Hematopoietic multipotent progenitor cell treated with erythropoietin and hydrocortisone succinate and interleukin-3 and kit ligand, for 6 days (in vitro differentiated cells): Measurements from ENCODE around the gene CHD1L.
A peak's percentile ranks its signal among the peaks of the same experiment; 100 is the strongest.
"Not testable (repeated sequence)": the region's sequence is repeated elsewhere in the genome, so short reads cannot be mapped to it uniquely, and the experiment has no call there.

Source experiments
- DNase-seq: peaks from one replicate; pipeline ENCODE4 v3.0.0-alpha.2; 2015

Gene CHD1L

DNA sequence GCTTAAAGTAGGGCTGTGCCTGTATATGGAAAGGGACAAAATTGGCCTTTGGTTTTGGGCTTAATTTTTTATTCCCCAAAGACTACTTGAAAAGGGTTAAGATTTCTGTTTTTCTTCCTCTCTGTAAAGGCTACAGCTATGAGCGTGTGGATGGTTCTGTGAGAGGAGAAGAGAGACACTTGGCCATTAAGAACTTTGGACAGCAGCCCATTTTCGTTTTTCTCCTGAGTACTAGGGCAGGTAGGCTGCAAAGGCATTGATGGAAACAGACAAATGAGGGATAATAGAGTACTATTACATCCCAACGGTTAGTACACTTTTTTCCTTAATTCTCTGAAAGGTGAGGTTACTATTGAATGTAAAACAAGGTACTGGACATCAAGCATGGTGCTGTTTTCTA lies 29.6 kb downstream of the CHD1L start:
- no peak for DNase-seq

- DNase-seq = peak; percentile 90
Observed at GRCh38 chr1:147273409-147274336, 31.2 kb downstream of the CHD1L start.

DNA sequence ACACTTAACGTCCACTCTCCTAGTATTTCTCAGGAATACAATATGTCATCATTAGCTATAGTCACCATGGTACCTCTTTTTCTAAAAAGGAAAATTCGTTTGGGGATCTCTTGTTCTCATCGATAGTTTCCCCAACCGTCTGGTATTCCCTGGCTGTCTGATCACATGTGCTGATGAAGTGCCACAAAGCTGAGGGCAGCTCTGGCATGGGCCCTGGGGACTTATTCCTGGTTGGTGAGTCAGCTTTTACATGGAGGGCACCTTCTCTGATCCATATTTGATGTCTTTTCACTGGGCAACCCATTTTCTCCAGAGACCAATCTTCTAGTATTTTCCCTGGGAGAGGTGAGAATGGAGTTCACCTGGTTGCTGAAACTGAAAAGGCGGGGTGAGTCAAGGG lies 39.5 kb downstream of the CHD1L start:
- DNase-seq = no peak

DNA sequence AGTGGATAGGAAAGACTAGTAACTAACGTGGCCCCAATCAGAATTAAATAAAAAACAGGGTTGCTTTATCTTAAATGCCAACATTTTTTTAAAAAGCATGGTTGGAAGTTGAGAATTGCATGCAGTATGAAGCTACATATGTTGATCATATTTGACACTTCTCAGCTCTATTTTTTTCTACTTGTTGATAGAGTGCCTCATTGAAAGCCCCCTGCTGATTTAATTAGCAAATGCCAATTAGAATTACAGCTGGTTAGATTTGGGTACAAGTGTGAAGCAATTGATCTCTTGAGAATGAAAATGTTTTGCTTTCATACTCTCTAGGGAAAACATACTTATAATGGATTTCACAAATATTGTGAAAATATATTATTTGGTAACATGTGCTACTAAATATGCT lies 40.5 kb downstream of the CHD1L start:
- no peak for DNase-seq

- no peak for DNase-seq
Observed at GRCh38 chr1:147287133-147287865, 44.8 kb downstream of the CHD1L start.

- no peak for DNase-seq
Observed at GRCh38 chr1:147292012-147292411, 49.5 kb downstream of the CHD1L start.

GRCh38 chr1:147292631-147293251 lies 50.3 kb downstream of the CHD1L start:
- no peak for DNase-seq

- no peak for DNase-seq
Observed at GRCh38 chr1:147297438-147297837, 55.0 kb downstream of the CHD1L start.

GRCh38 chr1:147305803-147306202 lies 63.3 kb downstream of the CHD1L start:
- not testable (repeated sequence) for DNase-seq

- DNase-seq = no peak
Observed at GRCh38 chr1:147316968-147317367, 74.5 kb downstream of the CHD1L start.

GRCh38 chr1:147326933-147327687 lies 84.6 kb downstream of the CHD1L start:
- DNase-seq = not testable (repeated sequence)

GRCh38 chr1:147334292-147334691 lies 91.8 kb downstream of the CHD1L start:
- DNase-seq = no peak

DNA sequence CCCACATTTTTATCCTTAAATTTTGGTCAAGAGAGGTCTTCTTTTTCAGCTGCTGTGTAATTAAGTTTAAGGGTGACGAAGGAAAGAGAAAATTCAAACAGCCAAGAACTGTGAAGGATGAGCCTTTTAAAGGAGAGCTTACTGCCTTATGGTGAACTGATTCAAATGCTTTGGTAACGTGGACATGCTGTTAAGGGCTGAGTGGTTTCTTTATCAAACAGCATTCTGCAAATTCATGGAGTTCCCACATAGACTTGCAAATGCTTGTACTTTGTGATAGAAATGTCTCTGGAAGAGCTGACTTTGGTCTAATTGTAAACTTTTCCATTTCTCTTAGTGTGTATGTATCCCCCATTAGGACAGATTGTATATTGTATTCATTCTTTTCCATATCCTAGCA lies 93.8 kb downstream of the CHD1L start:
- DNase-seq = no peak

DNA sequence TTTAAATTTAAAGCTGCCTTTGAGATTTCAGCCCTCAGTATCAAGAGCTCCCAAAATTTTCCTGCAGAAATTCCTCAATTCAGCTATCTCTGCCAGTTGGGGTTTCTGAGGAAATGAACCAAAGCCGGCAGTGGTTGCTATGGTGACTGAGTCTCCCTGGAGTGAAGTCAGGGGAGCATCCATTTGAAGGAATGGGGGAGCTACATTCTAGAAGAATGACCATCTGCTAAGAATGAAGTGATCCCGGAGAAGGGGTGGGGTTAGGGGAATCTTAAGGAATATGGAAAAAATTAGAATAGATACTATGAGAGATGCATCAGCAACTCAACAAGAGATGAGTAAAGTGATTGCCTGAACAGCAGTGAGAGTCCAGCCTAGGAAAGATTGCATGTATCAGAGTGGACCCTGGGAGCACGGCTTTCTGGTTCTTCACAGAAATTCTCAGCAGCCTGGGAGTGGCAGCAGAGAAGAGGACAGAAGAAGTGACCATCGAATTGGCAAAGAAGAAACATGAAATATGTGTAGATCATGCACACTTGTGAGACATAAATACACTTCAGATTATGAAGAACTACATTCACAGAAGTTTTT lies 94.7 kb downstream of the CHD1L start:
- DNase-seq = no peak

GRCh38 chr1:147338571-147338970 lies 96.1 kb downstream of the CHD1L start:
- DNase-seq = no peak

DNA sequence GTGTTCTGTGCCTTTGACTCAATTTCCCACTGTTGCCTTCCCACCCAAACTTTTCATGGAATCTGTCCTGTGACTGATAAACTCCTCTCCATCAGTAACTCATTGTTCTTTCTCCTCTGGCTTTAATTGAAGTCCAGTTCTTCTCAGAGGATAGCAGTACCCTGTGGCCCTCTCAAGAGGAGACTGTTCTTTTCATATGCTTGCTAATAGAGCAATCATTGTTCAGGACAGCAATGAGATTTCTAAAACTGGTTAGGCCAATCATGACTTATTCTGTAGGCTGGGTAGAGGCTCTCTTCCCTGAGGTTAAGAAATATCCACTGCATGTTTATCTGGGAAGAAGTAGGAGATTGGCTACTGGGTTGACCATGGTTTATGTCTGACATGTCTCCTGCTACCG lies 98.8 kb downstream of the CHD1L start:
- DNase-seq = no peak
